SU-DHL-6 (cell line): ENCODE data around the gene ENKD1.

Source experiments
- EZH2phosphoT487 ChIP-seq: fragments of 200-600 bp; sonication (generic), shearing (Covaris generic); conservative IDR thresholded peaks from 2 replicates; pipeline ENCODE4 v1.6.1; 2018; ENCODE audit warnings: mild to moderate bottlenecking, antibody characterized with exemption, low read length, moderate library complexity, mixed read lengths
- TF ChIP-seq, protein P1 (sequence below): fragments of 200-600 bp; sonication (generic); IDR thresholded peaks from one replicate; pipeline ENCODE4 v1.5.1; 2017; ENCODE audit warnings: antibody characterized with exemption, mild to moderate bottlenecking, low read length, moderate library complexity; ENCODE audit not compliant: insufficient read depth, poor library complexity, severe bottlenecking

GRCh38 chr16:67665598-67665997 lies 952 bp downstream of the ENKD1 start:
- TF ChIP-seq, protein P1, sequence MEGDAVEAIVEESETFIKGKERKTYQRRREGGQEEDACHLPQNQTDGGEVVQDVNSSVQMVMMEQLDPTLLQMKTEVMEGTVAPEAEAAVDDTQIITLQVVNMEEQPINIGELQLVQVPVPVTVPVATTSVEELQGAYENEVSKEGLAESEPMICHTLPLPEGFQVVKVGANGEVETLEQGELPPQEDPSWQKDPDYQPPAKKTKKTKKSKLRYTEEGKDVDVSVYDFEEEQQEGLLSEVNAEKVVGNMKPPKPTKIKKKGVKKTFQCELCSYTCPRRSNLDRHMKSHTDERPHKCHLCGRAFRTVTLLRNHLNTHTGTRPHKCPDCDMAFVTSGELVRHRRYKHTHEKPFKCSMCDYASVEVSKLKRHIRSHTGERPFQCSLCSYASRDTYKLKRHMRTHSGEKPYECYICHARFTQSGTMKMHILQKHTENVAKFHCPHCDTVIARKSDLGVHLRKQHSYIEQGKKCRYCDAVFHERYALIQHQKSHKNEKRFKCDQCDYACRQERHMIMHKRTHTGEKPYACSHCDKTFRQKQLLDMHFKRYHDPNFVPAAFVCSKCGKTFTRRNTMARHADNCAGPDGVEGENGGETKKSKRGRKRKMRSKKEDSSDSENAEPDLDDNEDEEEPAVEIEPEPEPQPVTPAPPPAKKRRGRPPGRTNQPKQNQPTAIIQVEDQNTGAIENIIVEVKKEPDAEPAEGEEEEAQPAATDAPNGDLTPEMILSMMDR = no peak
- TF ChIP-seq EZH2phosphoT487 = no peak
